ENCODE results near the gene C19orf53. TPM values are rescaled to one million over a fixed set of nuclear protein-coding genes. Genes with fewer than 3 reads are reported as not detected.
A peak's percentile ranks its signal among the peaks of the same experiment; 100 is the strongest.

C19orf53 gene
- total and polyA plus RNA-seq, 9 of the 15 experiments (the other 6 are each of a cell fraction or from before 2014, with no cell fraction given): 98.5 to 441 (median 164) TPM

DNA sequence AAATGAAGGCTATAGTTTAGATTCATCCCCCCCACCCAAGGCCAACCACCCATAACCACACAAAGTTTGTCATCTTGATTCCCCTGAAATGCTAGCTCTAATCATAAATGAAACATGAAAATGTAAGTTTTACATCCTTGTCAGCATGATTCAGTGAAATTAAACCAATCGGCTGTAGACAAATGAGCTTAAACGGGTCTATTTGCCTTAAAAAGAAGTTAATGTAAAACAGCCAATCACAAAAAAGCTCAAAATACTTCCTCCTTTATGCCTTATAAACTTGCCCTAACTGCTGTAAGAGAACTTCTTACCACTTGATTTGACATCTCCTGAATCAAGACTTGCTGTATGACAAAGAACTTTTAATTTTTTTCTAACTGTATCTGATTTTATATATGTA is 44.4 kb upstream of the C19orf53 start (continued):
- peak; percentile 72 for TF ChIP-seq ZNF316 (IDR thresholded peaks at IDR 0.05)
- TF ChIP-seq MAFG (tag; conservative IDR thresholded peaks at IDR 0.05): peak; percentile 61
- no peak for TF ChIP-seq YY1 (IDR thresholded peaks at IDR 0.05; ENCODE audit: borderline replicate concordance in 1 of 3, control insufficient read depth in 1 of 3, extremely low read depth in 1 of 3, insufficient read depth in 3 of 3, insufficient read length in 1 of 3, insufficient replicate concordance in 2 of 3, low read depth in 1 of 3, low read length in 2 of 3)
- no peak for TF ChIP-seq ZKSCAN1 (IDR thresholded peaks at IDR 0.05; ENCODE audit: low read depth, low read length)
- no peak for TF ChIP-seq U2AF2 (optimal IDR thresholded peaks at IDR 0.05; ENCODE audit: low read depth, low read length)
- no peak for TF ChIP-seq MTF1 (CRISPR knock-in tag; IDR thresholded peaks at IDR 0.05; ENCODE audit: borderline replicate concordance)

DNA sequence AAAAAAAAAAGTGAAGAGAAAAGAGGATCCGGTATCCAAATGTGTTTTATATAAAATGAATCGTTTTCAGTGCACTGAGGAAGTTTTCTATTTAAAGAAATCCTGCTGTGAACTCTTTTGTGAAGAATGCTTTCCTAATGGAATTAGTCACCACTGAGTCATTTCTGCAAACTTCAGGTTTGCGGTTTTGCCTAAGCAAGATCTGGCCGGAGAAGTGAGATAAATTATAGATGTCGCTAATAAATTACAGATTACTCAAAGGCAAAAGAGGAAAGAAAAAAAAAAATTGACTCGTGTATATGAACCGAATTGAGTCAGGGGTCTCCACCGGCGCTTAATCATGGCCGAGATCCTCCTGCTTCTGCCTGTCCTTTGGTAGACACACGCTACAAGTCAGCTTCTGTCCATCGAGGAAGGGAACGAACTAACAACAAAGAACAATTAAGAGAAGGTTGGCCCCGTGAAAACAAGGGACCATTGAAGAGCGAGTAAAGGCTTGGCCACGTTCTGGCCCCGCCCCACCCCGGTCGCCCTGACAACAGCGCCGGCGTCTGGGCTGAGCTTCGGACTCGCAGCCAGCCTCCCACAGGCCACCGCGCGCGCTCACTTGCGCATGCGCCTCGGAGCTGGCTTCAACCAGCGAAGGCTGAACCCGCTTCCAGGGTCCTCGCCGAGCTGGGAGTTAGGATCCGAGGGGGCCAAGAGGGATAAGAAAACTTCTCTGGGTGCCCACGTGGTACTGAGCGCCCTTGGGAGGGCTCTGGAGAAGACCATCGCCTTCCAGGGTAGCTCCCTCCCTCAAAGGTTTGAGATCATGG is 42.9 kb upstream of the C19orf53 start:
- under 1% methylated on average over 39 of the region's 39 CpGs for WGBS (ENCODE audit: insufficient coverage, low coverage, missing lambda C conversion rate)
- peak; percentile 100 for ATAC-seq
- Histone ChIP-seq H4K20me1 (replicated peaks; ENCODE audit: control insufficient read depth, insufficient read depth, low read length) (no peaks in the 10 kb centered on the region), H3K27me3 (ENCODE audit: control insufficient read depth in 2 of 2, insufficient read depth in 2 of 2, low read length in 2 of 2) (no peaks in the 10 kb centered on the region), H3K27ac (ENCODE audit: extremely low read depth, low read depth, low read length) (peak overlapping the region; percentile 83), H3K4me3 (peak overlapping the region; percentile 61), H3K9ac (ENCODE audit: insufficient read depth in 1 of 2, low read depth in 2 of 2, low read length in 2 of 2) (peak overlapping the region; percentile 89 to 90), H3K79me2 (ENCODE audit: control insufficient read depth, insufficient read depth, low read length) (no peaks in the 10 kb centered on the region; the same call in 2 of the 3 replicates), H3K36me3 (ENCODE audit: control insufficient read depth, insufficient read depth, low read length) (no peaks in the 10 kb centered on the region), H3K9me3 (replicated peaks; ENCODE audit: control insufficient read depth, insufficient read depth, low read depth, low read length) (no peaks in the 10 kb centered on the region), H2AFZ (ENCODE audit: low read depth, low read length) (peak overlapping the region; percentile 96), H3K9me1 (ENCODE audit: control insufficient read depth, insufficient read depth, low read length) (no peaks in the 10 kb centered on the region), H3K4me1 (replicated peaks in 1 of 2; ENCODE audit: control insufficient read depth in 2 of 2, insufficient read depth in 2 of 2, low read length in 2 of 2) (peaks cover 11 to 13% of the 10 kb centered on the region in 2 experiments), H3K4me2 (ENCODE audit: insufficient read depth, low read length) (peak overlapping the region; percentile 95)
- ChIA-PET CTCF (ENCODE audit: low intra/inter-chr PET ratio) (no interaction called here), POLR2A (interaction anchor here (0.6 to 1.9 kb wide), 8 partner anchors 10 to 194 kb away, joined by 3 to 18 read pairs (median 5); a partner anchor contains a TSS)
- BruUV-seq (replicated peaks): TSS peak; percentile 95
- in situ Hi-C loops (cut with MboI) (no loop called here), intact Hi-C loops (cut with micrococcal nuclease) (no loop called here)
- FAIRE-seq: peak; percentile 88
- DNase-seq (ENCODE audit: extremely low read depth in 1 of 4, low spot score in 3 of 4): peak; percentile 97 to 98 (median 98)
- no peak; the same call in 1 of the 2 replicates for TF ChIP-seq BACH1 (tag; IDR thresholded peaks at IDR 0.05)
- TF ChIP-seq ZNF431 (CRISPR knock-in tag; IDR thresholded peaks at IDR 0.05): no peak
- no peak for TF ChIP-seq ZNF408 (CRISPR knock-in tag; IDR thresholded peaks at IDR 0.05; ENCODE audit: low read depth)
- TF ChIP-seq, protein P1, sequence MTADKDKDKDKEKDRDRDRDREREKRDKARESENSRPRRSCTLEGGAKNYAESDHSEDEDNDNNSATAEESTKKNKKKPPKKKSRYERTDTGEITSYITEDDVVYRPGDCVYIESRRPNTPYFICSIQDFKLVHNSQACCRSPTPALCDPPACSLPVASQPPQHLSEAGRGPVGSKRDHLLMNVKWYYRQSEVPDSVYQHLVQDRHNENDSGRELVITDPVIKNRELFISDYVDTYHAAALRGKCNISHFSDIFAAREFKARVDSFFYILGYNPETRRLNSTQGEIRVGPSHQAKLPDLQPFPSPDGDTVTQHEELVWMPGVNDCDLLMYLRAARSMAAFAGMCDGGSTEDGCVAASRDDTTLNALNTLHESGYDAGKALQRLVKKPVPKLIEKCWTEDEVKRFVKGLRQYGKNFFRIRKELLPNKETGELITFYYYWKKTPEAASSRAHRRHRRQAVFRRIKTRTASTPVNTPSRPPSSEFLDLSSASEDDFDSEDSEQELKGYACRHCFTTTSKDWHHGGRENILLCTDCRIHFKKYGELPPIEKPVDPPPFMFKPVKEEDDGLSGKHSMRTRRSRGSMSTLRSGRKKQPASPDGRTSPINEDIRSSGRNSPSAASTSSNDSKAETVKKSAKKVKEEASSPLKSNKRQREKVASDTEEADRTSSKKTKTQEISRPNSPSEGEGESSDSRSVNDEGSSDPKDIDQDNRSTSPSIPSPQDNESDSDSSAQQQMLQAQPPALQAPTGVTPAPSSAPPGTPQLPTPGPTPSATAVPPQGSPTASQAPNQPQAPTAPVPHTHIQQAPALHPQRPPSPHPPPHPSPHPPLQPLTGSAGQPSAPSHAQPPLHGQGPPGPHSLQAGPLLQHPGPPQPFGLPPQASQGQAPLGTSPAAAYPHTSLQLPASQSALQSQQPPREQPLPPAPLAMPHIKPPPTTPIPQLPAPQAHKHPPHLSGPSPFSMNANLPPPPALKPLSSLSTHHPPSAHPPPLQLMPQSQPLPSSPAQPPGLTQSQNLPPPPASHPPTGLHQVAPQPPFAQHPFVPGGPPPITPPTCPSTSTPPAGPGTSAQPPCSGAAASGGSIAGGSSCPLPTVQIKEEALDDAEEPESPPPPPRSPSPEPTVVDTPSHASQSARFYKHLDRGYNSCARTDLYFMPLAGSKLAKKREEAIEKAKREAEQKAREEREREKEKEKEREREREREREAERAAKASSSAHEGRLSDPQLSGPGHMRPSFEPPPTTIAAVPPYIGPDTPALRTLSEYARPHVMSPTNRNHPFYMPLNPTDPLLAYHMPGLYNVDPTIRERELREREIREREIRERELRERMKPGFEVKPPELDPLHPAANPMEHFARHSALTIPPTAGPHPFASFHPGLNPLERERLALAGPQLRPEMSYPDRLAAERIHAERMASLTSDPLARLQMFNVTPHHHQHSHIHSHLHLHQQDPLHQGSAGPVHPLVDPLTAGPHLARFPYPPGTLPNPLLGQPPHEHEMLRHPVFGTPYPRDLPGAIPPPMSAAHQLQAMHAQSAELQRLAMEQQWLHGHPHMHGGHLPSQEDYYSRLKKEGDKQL (CRISPR knock-in tag; IDR thresholded peaks at IDR 0.05; ENCODE audit: borderline replicate concordance): no peak
- TF ChIP-seq ZNF232 (CRISPR knock-in tag; IDR thresholded peaks at IDR 0.05): no peak
- TF ChIP-seq, protein P2, sequence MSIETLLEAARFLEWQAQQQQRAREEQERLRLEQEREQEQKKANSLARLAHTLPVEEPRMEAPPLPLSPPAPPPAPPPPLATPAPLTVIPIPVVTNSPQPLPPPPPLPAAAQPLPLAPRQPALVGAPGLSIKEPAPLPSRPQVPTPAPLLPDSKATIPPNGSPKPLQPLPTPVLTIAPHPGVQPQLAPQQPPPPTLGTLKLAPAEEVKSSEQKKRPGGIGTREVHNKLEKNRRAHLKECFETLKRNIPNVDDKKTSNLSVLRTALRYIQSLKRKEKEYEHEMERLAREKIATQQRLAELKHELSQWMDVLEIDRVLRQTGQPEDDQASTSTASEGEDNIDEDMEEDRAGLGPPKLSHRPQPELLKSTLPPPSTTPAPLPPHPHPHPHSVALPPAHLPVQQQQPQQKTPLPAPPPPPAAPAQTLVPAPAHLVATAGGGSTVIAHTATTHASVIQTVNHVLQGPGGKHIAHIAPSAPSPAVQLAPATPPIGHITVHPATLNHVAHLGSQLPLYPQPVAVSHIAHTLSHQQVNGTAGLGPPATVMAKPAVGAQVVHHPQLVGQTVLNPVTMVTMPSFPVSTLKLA (conservative IDR thresholded peaks at IDR 0.05): peak; percentile 76 to 81

Data from K562 (cell line).